HG03097 (cell line): ENCODE results near the gene SLC52A3.
"Not testable (repeated sequence)": the region's sequence is repeated elsewhere in the genome, so short reads cannot be mapped to it uniquely, and the experiment has no call there.

Experiments
- ATAC-seq: cut with Tn5 transposase; IDR thresholded peaks from one replicate; pipeline ENCODE4 v1.9.1; 2021; ENCODE audit not compliant: unreplicated experiment, low FRiP score

SLC52A3 gene

GRCh38 chr20:768426-768978 is at the start of gene SLC52A3:
Gene SLC52A3 (minus strand): TSS chr20:768500. CDS start chr20:765774, 2,726 bp downstream.
- no peak for ATAC-seq

DNA sequence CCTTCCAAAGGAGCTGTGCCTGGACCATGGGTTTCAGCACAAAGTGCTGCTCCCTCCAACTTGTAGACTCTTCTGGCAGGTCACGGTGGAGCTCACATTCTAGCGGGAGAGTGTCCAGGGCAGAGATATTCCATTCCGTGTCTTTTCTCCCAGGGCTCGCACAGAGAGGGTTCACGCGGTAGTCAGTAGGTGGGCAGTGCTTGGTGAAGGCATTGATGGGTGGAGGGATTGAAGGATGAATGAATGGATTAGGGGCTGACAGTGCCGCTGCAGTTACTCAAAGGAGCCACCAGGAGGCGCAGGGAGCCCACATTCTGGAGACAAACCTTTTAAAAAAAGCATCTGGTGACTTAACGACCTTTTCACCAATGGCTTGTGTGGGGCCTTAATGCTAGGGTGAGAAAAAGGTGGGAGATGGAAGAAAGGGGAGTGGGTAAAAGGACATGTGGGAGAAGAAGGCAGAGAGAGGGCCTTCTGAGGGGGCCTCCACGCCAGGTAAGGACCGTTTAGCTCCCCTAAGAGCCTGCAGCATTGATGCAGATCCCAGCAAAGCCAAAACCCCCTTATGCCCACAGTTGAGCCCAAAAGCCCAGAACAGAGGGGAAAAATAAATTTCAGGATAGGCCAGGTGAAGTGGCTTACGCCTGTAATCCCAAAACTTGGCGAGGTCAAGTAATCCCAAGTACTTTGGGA is 47.8 kb upstream of the SLC52A3 start:
- ATAC-seq: no peak

DNA sequence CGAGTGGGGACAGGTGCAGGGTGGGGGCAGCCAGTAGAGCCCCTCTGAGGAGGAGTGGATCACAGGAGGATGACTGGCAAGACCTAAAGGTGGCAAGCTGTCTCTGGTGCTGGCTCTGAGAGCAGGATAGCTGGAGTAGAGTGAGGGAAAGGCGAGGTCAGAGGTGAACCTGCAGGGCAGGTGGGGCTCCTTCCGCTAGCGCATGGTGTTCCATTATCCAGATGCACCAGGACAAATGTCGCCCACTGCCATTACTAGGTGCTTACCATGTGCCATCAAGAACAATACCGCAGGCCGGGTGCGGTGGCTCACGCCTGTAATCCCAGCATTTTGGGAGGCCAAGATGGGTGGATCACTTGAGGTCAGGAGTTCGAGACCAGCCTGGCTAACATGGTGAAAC is 46.9 kb upstream of the SLC52A3 start:
- no peak for ATAC-seq

- no peak for ATAC-seq
These were observed 45.1 kb upstream of the SLC52A3 start for GRCh38 chr20:813390-813789.

DNA sequence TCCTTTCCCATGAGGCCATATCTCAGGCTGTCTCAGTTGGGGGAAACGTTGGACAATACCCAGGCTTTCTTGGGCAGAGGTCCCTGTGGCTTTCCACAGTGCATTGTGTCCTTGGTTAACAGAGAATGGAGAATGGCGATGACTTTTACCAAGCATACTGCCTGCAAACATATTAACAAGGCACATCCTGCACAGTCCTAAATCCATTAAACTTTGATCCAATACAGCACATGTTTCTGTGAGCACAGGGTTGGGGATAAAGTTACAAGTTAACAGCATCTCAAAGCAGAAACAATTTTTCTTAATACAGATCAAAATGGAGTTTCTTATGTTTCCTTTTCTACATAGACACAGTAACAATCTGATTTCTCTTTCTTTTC is 44.1 kb upstream of the SLC52A3 start:
- ATAC-seq: not testable (repeated sequence)

DNA sequence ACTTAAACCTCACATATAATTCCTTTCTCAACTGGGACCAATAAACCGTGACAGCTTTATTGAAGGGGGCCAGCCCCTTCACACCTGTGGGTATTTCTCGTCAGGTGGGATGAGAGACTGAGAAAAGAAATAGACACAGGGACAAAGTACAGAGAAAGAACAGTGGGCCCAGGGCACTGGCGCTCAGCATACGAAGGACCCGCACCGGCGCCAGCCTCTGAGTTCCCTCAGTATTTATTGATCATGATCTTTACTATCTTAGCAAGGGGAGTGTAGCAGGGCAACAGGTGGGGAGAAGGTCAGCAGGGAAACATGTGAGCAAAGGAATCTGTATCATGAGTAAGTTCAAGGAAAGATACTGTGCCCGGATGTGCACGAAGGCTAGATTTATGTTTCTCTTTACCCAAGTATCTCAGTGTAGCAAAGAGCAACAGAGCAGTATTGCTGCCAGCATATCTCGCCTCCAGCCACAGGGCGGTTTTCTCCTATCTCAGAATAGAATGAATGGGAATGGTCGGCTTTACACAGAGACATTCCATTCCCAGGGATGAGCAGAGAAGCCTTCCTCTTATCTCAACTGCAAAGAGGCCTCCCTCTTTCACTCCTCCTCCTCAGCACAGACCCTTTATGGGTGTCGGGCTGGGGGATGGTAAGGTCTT is 43.6 kb upstream of the SLC52A3 start:
- ATAC-seq: not testable (repeated sequence)

DNA sequence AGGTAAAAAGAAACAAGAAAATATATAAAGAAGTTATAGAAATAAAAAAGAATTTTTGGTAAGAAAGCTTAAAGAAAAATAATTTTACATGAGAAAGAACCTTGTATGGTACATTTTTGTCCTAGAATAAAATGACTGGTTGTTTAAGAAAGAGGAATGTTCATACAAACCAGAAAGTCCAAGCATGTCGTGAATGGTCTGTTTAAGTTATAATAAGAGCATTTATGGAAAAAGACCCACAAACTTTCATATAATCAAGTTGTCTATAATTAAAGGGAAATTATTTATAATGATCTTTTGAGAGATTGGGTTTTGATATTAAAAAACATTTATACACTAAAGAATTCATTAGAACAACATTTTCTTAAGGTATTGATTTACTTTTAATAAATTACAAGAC is 37.4 kb upstream of the SLC52A3 start:
- no peak for ATAC-seq

GRCh38 chr20:801678-802077 is 33.4 kb upstream of the SLC52A3 start:
- ATAC-seq: no peak

DNA sequence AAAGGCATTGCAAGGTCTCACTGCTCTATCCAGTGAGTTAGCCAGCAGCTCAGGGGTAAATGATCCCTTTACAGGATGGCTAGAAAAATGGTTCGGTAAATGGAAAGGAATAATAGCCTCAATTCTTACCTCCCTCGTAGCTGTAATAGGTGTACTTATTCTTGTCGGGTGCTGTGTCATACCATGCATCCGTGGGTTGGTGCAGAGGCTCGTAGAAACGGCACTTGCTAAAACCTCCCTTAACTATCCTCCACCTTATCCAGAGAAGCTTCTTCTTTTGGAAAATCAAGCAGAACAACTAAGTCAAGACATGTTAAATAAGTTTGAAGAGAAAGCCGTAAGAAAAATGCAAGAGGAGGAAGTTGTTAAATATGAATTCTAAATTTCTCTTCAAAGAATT is 31.7 kb upstream of the SLC52A3 start:
- ATAC-seq: not testable (repeated sequence)

- ATAC-seq: not testable (repeated sequence)
These were observed 30.4 kb upstream of the SLC52A3 start for GRCh38 chr20:798746-799145.

- no peak for ATAC-seq
These were observed 28.6 kb upstream of the SLC52A3 start for GRCh38 chr20:796921-797320.

DNA sequence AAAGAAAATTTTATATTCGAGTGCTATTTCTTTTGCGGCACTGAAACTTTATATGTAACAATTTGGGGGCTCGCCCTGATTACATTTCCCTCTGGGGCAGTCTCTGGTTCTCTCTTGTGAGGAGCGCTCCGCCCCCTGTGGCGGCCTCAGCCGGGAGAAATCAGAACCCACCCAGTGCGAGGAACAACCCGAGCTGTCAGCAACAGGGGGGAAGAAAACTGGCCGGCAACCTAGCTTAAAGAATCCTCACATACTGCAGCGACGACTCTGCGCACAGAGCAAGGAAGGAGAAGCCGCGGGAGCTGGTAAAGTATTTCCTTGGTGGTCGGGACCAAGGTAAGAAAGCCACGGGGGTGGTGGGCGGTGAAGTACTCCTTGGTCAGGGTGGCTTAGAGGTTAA is 23.9 kb upstream of the SLC52A3 start:
- no peak for ATAC-seq

DNA sequence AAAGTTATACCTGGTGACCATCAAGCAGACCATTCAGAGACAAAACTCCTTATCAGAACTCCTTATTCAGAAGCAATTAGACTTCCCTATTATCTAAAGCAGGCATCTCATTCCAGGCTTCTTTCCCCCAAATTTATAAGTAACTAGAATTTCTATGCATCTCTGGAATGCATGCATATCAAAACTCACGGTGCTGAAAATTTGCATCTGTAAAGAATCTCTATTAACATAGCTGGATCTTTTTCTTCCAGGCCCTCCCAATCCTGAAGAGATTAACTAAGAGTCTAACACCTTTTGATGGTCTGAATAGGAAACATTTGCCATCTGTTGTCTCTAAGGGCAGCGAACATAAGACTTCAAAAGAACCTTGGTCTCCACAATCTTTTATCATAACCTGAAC is 22.8 kb upstream of the SLC52A3 start:
- ATAC-seq: no peak

GRCh38 chr20:787825-788224 is 19.5 kb upstream of the SLC52A3 start:
- ATAC-seq: no peak

- no peak for ATAC-seq
These were observed 11.5 kb upstream of the SLC52A3 start for GRCh38 chr20:779771-780170.

DNA sequence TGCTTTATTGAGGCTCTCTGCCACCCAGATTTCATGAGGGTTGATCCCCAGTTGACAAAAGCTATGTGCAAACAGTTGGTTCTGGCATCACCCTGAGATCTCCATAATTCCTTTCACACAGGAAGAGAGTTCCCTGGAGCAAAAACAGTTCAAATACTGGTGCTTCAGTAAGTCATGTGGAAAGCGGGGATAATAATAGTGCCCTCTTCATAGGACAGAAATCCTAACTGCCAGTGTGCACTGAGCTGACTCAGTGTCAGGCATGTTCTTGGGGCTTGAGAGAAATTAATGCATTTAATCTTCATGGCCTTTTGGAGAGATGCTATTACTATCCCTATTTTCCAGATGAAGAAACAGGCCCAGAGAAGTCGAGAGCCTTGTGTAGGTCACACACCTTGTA is 7.9 kb upstream of the SLC52A3 start:
- no peak for ATAC-seq

DNA sequence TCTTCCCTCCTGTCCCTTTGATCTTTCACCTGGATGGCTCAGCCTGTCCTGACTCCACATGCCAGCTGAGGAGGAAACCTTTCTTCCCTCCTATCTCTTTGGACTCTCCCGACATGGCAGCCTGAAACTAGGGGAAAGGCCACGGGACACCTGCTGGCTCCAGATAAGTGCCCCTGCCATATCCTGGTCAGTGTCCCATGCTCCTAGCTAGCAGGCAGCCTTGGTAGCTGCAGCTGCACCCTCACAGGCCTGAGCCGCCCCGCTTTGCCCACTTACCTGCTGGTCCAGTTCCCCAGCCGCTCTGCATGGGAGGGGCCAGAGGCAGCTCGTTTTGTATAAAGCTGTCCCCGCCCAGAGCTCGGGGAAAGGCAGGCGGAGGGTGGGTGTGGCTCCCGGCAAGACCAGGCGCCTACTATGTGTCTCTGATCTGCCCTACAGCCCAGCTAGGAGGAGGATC is 7.4 kb upstream of the SLC52A3 start:
- ATAC-seq: no peak

- no peak for ATAC-seq
These were observed 6.4 kb upstream of the SLC52A3 start for GRCh38 chr20:774660-775057.

GRCh38 chr20:774016-774659 is 5.8 kb upstream of the SLC52A3 start:
- no peak for ATAC-seq

DNA sequence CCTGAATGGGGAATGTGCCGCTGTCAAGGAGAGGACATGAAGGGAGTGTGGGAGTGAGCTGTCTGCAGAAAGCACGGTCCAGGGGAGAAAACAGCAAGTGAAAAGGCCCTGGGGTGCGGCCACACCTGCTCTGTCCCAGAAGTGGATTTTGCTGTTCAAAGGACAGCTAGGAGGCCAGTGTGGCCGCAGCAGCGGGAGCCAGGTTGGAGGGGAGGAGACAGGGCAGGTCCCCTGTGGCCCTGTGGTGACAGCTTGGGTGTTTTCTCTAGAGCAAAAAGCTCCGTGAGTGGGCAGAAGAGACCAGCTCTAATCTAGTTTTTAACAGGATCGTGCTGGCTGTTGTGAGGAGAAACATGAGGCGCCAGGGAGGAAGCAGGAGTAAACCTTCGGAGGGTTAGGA is 4.5 kb upstream of the SLC52A3 start:
- no peak for ATAC-seq

DNA sequence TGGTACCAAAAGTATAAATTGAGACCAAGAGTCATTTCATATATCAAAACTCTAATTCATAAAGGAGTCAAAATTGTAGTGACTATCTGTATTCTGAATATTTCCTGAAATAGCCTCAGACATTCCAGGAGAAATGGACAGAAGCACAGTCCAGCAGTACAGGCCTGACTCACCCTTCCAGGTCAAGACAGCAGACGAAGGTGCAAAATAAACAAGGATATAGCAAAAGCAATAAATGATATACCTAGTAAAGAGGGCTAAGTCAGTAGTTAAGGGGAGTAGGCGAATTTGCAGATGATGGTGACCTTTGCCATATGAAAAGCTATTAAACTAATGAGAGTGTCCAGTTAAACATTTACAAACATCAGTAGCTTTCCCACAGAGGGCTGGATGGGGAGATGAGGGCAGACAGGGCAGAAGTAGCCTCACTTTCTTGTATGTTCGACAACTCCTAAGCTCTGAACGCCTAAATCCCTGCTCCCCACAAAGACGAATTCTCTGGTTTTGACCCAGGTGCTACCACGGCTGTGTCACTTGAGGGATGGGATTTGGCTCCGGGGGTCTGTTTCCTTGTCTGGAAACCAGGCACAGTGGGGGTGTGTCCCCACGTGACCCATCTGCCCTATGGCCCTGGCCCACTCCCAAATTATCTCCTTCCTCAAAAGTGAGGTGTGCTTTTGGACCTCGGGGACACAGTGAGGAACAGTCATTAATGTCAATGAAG is 3.6 kb upstream of the SLC52A3 start:
- no peak for ATAC-seq
